Activated naive CD4-positive, alpha-beta T cell treated with anti-CD3 and anti-CD28 coated beads, Interleukin-2, amount 50 U/mL, for 16 hours (primary cell): ENCODE data around the gene PCP2.
"Not testable (repeated sequence)": the region's sequence is repeated elsewhere in the genome, so short reads cannot be mapped to it uniquely, and the experiment has no call there.

Experiments
- DNase-seq: peaks from one replicate; pipeline ENCODE4 v3.0.0-alpha.2; 2020

PCP2 gene

DNA sequence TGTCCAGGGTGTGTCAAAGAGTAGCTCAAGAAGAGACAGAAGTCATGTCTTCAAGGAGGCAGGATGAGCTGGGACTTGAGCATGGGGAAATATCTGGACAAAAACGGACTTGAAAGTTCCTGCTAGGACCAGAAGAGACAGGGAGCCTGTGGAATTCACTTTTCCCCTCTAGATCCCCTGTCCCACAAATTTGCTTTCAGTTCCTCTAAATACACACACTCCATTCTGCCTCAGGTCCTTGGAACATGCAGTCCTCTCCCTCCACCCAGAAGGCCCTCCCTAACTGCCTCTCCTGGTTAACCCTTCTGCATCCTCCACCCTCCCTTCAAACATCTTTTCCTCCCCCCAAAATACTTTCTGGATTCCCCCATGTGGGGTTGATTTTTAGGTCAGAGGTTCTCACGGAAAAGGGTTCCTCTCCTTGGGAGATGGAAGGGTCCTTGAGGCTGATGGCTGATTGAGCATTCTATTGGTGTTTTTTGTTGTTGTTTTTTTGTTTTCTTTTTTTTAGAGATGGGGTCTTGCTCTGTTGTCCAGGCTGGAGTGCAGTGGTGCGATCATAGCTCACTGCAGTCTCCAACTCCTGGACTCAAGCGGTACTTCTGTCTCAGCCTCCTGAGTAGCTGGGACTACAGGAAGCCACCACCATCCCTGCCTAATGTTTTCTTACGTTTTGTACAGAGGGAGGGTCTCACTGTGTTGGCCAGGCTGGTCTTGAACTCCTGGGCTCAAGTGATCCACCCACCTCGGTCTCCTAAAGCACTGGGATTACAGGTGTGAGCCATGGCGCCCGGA, 28.4 kb upstream of the PCP2 start:
- no peak for DNase-seq

- DNase-seq = peak; percentile 55
Measured at GRCh38 chr19:7658219-7658686, 24.7 kb upstream of the PCP2 start.

DNA sequence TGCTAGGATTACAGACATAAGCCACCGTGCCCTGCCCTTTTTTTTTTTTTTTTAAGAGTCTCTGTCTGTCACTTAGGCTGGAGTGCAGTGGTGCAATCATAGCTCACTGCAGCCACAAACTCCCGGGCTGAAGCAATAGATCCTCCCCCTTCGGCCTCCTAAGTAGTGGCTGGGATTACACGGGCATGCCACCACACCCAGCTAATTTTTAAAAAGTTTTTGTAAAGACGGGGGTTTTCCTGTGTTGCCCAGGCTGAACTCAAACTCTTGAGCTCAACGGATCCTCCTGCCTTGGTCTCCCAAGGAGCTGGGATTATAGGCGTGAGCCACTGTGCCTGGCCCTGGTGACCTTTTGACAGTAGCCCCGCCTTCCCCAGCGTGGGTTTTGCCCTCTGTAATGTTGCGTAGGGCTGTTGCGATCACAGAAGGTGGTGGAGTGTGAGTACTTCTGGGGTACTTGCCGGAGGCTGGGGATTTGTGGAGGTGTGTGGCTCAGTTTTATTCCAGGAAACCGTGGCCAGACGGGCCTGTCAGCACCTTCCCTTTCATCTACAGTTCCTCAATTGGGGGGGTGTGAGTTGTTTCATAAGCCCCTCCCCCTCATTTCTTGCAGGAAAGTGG, 23.7 kb upstream of the PCP2 start:
- no peak for DNase-seq

DNA sequence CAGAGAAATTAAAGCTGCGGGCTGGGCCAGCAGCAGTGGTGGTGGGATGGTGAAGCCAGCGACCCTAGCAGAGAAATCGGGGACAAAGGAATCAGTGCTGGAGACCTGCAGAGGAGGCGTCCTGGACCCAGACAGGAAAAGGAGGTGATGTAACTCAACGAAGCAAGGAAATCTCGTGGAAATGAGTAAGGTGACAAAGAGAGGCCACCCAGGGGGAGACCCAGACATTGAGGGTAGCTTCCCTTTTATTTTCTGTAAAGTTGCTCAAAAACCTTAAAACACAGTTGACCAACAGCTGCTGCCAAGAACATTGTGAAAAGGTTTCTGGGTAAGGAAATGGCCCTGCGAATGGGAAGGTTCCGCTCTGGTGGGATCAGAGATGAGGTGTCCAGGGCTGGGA, 22.1 kb upstream of the PCP2 start:
- no peak for DNase-seq

GRCh38 chr19:7654401-7654800, 20.9 kb upstream of the PCP2 start:
- no peak for DNase-seq

DNA sequence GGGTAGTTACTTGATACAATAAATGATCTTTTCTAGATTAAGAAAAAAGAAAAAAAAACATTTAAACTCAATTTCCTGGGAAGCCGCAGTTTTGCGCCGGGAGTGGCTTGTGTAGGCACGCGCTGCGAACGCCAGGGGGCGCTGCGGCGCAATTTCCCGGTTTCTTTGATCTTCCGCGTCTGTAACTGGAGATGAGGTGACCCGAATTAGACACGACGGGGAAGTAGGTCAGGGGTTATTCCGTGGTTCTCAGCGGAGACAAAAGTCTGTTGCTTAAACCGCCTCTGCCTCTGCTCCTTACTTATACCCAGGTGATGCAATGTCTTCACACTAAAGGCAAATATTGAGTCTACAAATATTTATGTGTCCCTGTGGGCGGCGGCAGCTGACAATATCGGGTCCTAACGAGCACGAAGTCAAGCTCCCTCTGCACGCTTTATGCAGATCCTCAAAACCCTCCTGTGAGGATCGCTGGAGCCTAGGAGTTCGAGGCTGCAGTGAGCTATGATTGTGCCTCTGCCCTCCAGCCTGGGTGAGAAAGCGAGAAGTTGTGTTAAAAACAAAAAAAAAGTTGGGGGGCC, 18.6 kb upstream of the PCP2 start:
- DNase-seq = peak; percentile 77

GRCh38 chr19:7650148-7650547, 16.6 kb upstream of the PCP2 start:
- DNase-seq = no peak

GRCh38 chr19:7648265-7649014, 14.9 kb upstream of the PCP2 start:
- DNase-seq = no peak

- no peak for DNase-seq
Measured at GRCh38 chr19:7647156-7647555, 13.6 kb upstream of the PCP2 start.

- DNase-seq = no peak
Measured at GRCh38 chr19:7646426-7646700, 12.8 kb upstream of the PCP2 start.

- no peak for DNase-seq
Measured at GRCh38 chr19:7645656-7646425, 12.3 kb upstream of the PCP2 start.

DNA sequence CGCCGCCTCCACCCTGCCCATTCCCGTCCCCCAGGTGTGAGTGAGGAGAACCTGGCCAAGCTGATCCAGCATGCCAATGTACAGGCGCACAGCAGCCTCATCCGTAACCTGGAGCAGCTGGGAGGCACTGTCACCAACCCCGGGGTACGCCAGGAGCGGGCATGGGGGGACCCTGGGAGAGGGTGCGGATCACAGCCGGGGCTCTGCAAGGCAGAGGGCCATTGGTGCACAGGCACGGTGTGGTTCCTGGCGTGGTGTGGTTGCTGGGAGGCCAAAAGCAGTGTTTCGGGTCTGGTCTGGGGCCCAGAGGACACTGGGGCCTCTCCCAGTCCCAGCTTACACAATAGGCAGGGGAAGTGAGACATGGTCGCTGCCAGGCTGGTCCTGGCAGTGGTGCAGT, 11.6 kb upstream of the PCP2 start:
- DNase-seq = no peak

- DNase-seq = no peak
Measured at GRCh38 chr19:7644550-7644877, 11.0 kb upstream of the PCP2 start.

DNA sequence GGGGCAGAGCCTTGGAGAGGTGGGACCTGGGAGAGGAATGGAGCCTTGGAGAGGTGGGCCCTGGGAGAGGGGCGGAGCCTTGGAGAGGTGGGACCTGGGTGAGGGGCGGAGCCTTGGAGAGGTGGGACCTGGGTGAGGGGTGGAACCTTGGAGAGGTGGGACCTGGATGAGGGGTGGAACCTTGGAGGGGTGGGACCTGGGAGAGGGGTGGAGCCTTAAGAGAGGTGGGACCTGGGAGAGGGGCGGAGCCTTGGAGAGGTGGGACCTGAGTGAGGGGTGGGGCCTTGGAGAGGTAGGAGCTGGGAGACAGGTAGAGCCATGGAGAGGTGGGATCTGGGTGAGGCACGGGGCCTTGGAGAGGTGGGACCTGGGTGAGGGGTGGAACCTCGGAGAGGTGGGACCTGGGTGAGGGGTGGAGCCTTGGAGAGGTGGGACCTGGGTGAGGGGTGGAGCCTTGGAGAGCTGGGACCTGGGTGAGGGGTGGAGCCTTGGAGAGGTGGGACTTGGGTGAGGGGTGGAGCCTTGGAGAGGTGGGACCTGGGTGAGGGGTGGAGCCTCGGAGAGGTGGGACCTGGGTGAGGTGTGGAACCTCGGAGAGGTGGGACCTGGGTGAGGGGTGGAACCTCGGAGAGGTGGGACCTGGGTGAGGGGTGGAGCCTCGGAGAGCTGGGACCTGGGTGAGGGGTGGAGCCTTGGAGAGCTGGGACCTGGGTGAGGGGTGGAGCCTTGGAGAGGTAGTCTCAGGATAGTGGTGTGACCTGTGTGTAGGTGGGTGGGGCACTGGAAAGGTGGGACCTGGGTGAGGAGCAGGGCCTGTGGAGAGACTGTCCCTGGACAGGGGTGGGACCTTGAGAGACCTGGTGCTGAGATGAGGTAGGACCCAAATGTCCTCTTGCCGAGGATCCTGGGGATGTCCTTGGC, 10.4 kb upstream of the PCP2 start:
- not testable (repeated sequence) for DNase-seq

GRCh38 chr19:7643031-7643415, 9.5 kb upstream of the PCP2 start:
- no peak for DNase-seq

DNA sequence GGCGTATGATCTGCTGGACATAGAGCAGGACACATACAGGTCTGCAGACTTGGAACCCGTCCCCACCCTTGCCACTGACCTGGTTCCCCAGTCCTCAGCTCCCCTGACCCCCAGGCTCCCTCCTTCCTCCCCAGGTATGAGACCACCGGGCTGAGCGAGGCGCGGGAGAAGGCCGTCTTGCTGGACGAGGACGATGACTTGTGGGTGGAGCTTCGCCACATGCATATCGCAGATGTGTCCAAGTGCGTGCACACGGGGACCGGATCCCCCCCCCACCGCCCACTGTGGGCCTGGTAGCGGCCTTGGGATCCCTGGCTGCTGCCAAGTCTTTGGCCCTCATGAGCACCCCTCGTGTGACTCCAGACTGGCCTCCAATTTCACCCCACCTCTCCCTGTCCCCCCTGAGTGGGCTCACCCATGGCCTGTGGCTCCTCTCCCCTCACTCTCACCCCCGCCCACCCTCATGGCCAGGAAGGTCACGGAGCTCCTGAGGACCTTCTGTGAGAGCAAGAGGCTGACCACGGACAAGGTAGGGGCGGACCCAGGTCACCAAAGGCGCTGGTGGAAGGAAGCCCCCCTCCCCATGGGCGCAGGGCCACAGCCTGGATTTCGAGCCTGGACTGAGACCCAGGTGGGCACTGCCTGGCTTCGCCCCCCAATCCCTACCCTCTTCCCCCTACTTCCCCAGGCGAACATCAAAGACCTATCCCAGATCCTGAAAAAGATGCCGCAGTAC, 8.9 kb upstream of the PCP2 start:
- DNase-seq = no peak

DNA sequence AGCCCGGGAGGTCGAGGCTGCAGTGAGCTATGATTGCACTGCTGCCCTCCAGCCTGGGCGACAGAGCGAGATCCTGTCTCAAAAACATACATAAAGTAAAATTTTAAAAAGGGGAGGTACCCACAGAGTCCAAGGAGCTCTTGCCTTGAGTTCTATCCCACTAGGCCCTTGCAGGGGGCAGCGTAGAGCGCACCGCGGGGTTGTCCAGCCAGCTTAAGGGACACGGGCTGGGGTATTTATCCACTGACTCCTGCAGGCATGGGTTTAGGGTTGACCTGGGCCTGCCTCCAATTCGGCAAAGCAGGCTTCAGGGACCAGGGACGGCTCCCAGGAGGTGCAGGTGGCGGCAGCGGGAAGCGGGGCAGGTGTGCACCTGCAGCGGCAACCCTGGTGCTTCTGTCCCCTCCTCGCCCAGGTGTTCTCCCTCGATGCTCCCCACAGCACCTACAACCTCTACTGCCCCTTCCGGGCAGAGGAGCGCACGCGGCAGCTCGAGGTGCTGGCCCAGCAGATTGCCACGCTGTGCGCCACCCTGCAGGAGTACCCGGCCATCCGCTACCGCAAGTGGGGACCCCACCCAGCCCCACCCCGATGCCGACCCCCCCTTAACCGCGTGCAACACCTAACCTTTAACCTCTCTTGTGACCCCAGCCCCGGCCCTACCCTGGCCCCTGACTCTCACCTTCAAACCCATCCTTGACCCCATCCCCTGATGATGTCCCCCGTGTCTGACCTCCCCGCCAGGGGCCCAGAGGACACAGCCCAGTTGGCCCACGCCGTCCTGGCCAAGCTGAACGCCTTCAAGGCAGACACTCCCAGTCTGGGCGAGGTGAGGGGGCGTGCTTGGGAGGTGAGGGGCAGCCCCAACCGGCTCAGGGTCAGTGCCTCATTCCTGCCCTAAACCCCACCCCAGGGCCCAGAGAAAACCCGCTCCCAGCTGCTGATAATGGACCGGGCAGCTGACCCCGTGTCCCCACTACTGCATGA, 8.1 kb upstream of the PCP2 start:
- DNase-seq = no peak

GRCh38 chr19:7640803-7641202, 7.3 kb upstream of the PCP2 start:
- DNase-seq = no peak

DNA sequence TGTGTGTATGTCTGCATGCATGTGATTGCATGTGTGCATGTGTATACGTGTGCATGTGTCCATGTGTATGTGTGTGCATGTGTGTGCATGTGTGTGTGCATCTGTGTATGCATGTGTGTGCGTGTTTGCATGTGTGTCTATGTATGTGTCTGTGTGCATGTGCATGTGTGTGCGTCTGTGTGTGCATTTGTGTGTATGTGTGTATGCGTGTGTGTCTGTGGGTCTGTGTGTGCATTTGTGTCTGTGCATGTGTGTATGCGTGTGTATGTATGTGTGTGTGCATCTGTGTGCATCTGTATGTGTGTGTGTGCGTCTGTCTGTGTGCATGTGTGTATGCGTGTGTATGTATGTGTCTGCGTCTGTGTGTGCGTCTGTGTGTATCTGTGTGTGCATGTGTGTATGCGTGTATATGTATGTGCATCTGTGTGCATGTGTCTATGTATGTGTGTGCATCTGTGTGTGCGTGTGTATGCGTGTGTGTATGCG, 6.4 kb upstream of the PCP2 start:
- no peak for DNase-seq
